ENCODE results near the gene AGPAT2. TPM values are rescaled to one million over a fixed set of nuclear protein-coding genes. Genes with fewer than 3 reads are reported as not detected.

The AGPAT2 gene
- total RNA-seq, 1 donor from 2014 or later: 25.6 TPM

- H3K9me3 Mint-ChIP-seq: no peaks in the 10 kb centered on the region
- intact Hi-C loops (cut with micrococcal nuclease): loop anchor here (10.0 kb wide), 1 partner anchor 86 kb away; the partner anchor contains the start of gene NOTCH1
- H3K4me1 Mint-ChIP-seq: peaks cover 2% of the 10 kb centered on the region
- no peak for DNase-seq
- no peak overlapping the region for H3K27ac Mint-ChIP-seq
- H3K4me3 Mint-ChIP-seq: no peak overlapping the region
- no peaks in the 10 kb centered on the region for H3K36me3 Mint-ChIP-seq (ENCODE audit: low read depth)
- H3K27me3 Mint-ChIP-seq: peaks cover 6% of the 10 kb centered on the region
Measured at GRCh38 chr9:136630662-136630992, 56.6 kb downstream of the AGPAT2 start.

DNA sequence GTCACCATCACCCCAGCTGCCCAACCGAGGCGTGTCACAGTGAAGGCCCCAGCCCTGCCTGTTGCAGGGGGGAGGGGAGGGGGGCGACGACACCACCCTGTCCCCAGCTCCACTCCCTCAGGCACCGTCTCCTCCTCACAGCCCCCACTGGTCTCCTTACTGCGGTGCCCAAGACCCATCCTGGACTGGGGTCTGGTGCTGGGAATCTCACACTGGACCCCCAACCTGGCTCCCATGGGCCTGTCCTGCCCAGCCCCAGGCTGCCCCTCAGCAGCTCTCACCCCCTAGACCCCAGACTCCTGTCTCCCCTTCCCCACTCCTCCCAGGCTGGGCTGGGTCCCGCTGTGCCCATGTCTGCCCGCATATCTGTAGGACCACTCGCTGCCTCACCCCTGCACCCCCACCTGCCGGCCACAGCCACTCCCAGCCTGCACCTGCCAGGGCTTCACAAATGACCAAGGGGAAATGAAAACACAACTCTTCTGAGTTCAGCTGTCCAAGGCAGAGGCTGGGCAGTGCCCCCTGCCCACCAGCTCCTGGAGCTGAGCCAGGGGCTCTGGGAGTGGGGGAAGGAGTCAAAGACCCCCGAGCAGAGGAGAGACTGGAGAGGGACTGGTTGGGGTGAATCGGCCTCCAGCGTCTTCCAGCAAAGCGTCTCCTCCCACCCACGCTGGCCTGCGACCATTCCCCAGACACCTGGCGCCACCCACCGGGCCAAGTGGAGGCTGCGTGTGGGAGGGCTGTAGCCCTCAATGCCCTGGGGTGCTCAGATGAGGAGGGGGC is 57.2 kb downstream of the AGPAT2 start:
- H3K27ac Mint-ChIP-seq: no peak overlapping the region
- peaks cover 2% of the 10 kb centered on the region for H3K4me1 Mint-ChIP-seq
- intact Hi-C loops (cut with micrococcal nuclease): loop anchor here (10.0 kb wide), 1 partner anchor 85 kb away; the partner anchor contains the start of gene NOTCH1
- H3K36me3 Mint-ChIP-seq (ENCODE audit: low read depth): no peaks in the 10 kb centered on the region
- no peak overlapping the region for H3K4me3 Mint-ChIP-seq
- DNase-seq: peak; percentile 89
- H3K27me3 Mint-ChIP-seq: peaks cover 6% of the 10 kb centered on the region
- H3K9me3 Mint-ChIP-seq: no peaks in the 10 kb centered on the region

DNA sequence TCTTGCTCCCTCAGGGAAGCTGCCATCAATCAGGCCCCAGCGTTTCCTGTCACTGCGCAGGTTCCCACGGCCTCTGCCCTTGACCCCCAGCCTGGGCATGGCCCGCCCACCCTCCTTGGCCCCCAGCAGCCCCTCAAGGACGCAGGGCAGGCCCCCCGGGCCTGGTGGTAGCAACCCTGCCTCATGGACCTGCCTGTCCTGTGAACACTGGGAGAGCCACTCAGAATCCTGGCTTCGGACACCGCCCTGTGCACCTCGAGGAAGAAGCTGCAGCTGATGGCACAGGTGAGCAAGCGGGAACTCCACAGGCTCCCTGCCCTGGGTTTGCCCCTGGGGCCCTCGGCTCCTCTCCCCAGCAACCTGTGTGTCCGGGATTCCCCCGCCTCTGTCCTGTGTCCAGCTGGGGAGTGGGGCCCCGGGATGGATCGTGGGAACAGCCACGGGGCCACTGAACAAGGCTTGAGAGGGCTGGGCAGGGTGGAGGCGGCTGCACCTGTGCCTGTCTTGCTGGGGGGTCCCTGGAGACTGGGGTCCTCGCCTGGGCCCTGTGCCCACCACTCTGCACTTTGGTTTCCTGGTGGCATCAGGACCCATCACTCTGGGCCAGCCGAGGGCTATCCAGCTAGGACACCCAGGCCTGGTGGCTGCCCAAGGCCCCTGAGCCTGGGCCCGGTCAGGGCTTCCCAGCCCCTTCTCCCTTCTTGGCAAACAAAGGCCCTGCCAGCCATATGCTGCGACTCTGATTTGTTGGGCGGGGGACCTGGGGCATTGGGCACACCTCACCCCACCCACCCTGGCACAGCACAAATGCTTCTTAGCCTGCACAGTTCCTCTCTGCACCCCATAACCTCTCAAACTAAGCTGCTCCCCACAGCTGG is 58.0 kb downstream of the AGPAT2 start:
- Mint-ChIP-seq H3K4me1 (peaks cover 2% of the 10 kb centered on the region), H3K27me3 (peaks cover 6% of the 10 kb centered on the region), H3K27ac (no peak overlapping the region), H3K36me3 (ENCODE audit: low read depth) (no peaks in the 10 kb centered on the region), H3K4me3 (no peak overlapping the region), H3K9me3 (no peaks in the 10 kb centered on the region)
- DNase-seq: no peak
- intact Hi-C loops (cut with micrococcal nuclease): no loop called here

DNA sequence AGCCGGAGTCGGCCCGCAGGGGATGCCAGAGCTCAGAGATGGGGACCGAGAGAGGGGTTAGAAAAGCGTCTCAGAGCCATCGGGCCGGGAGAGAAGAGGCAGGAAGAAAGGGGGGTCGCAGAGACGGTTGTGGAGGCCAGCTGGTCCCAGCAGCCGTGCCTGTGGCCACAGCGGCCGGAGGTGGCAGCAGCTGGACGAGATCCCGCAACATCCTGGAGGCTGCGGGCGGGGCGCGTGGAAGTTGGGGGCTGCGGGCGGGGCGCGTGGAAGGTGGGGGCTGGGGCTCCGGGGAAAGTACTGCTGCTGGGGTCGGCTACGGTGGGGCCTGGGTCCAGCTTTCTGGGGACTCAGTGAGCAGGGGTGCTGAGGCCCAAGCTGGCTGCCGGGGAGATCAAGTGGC is 59.0 kb downstream of the AGPAT2 start:
- H3K27me3 Mint-ChIP-seq: peaks cover 6% of the 10 kb centered on the region
- H3K27ac Mint-ChIP-seq: no peak overlapping the region
- DNase-seq: no peak
- peaks cover 2% of the 10 kb centered on the region for H3K4me1 Mint-ChIP-seq
- no peaks in the 10 kb centered on the region for H3K36me3 Mint-ChIP-seq (ENCODE audit: low read depth)
- intact Hi-C loops (cut with micrococcal nuclease): no loop called here
- H3K9me3 Mint-ChIP-seq: no peaks in the 10 kb centered on the region
- H3K4me3 Mint-ChIP-seq: no peak overlapping the region

- Mint-ChIP-seq H3K4me1 (peaks cover 2% of the 10 kb centered on the region), H3K9me3 (no peaks in the 10 kb centered on the region), H3K4me3 (no peak overlapping the region), H3K27ac (no peak overlapping the region), H3K27me3 (peaks cover 6% of the 10 kb centered on the region), H3K36me3 (ENCODE audit: low read depth) (no peaks in the 10 kb centered on the region)
- no peak for DNase-seq
- intact Hi-C loops (cut with micrococcal nuclease): no loop called here
Measured at GRCh38 chr9:136627703-136628102, 59.6 kb downstream of the AGPAT2 start.

DNA sequence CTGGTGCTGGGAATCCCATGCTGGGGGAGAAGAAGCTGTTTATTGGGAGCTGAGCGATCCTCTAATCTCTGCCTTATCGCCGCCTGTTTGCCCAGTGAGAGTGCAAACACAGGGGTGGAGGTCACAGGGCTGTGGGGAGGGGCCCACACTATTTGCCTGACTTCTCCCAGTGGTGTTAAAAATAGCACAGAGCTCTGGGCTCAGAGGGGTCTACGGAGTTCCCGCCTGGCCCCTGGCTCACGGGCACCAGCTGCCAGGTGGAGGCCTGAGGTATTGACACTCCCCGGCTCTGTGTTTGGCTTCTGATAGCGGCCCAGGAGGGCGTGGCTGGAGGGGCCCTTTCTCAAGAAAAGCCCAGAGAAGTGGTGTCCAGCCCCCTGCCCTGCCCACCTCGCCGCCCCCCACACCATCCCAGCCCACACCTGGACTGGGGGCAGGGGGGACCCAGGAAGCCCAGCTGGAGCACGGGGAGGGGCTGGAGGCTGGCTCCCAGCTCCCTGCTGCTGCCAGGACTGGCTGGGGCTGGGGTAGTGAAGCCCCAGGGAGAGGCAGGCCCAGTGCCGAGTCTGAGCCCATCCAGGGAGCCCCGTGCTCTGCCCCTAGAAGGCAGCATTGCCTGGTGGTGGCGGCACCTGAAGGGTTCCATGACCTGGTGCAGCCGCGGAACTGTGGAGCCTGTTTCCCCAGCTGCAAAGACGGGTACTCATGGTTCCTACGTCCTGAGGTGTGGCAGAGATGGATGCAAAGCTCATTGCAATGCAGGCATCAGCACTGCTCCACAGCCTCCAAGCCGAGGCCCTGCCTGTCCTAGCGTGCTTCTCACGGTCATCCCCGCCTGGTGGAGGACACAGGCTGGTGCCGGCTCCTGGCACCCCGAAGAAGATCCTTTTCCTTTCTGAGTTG is 60.3 kb downstream of the AGPAT2 start:
- no peak overlapping the region for H3K4me3 Mint-ChIP-seq
- DNase-seq: no peak
- no peaks in the 10 kb centered on the region for H3K36me3 Mint-ChIP-seq (ENCODE audit: low read depth)
- peaks cover 6% of the 10 kb centered on the region for H3K27me3 Mint-ChIP-seq
- H3K4me1 Mint-ChIP-seq: peaks cover 2% of the 10 kb centered on the region
- intact Hi-C loops (cut with micrococcal nuclease): no loop called here
- no peak overlapping the region for H3K27ac Mint-ChIP-seq
- no peaks in the 10 kb centered on the region for H3K9me3 Mint-ChIP-seq

- H3K9me3 Mint-ChIP-seq: no peaks in the 10 kb centered on the region
- H3K4me3 Mint-ChIP-seq: no peak overlapping the region
- peaks cover 6% of the 10 kb centered on the region for H3K27me3 Mint-ChIP-seq
- DNase-seq: no peak
- H3K36me3 Mint-ChIP-seq (ENCODE audit: low read depth): no peaks in the 10 kb centered on the region
- intact Hi-C loops (cut with micrococcal nuclease): no loop called here
- H3K27ac Mint-ChIP-seq: no peak overlapping the region
- peaks cover 2% of the 10 kb centered on the region for H3K4me1 Mint-ChIP-seq
Measured at GRCh38 chr9:136626066-136626725, 61.1 kb downstream of the AGPAT2 start.

DNA sequence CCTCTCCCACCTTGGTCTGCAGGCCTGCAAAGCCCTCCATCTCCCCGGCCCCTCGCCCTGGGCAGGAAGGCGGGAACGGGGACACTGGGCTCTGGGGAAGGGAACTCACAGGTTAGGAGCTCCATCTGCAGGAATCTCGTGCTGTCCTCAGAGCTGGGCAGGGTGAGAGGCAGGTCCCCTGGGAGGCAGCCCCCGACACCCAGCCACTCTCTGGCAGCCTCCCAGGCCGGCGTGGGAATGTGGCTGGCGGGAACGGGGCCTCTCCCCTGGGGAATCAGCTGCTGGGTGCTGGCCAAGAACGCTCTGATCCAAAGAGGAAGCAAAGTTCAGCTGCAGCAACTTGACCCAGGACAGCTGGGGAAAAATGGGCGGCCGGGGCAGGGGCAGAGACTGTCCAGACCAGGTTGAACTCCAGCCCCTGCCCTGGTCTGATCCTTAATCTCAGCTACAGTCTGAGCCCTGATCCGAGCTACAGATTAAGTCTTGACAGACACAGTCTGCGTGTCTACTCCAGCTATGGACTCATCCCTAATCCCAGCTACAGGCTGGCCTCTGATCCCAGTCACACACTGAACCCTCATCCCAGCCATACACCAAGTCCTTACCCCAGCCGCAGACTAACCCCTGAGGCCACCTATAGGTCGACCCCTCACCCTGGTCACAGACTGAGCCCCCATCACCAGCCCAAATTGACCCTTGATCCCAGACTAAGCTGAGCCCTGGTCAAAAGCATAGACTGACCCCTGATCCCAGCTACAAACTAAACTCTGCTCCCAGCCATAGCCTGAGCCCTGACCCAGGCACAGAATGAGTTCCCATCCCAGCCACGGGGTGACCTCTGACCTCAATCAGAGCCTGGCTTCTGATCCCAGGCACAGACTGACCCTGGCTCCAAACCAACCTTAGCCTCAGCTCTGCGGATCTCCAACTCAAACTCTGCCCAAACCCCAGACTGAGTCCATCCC is 61.9 kb downstream of the AGPAT2 start:
- H3K27me3 Mint-ChIP-seq: peaks cover 6% of the 10 kb centered on the region
- no peaks in the 10 kb centered on the region for H3K36me3 Mint-ChIP-seq (ENCODE audit: low read depth)
- peaks cover 2% of the 10 kb centered on the region for H3K4me1 Mint-ChIP-seq
- H3K4me3 Mint-ChIP-seq: no peak overlapping the region
- H3K27ac Mint-ChIP-seq: no peak overlapping the region
- DNase-seq: no peak
- intact Hi-C loops (cut with micrococcal nuclease): no loop called here
- no peaks in the 10 kb centered on the region for H3K9me3 Mint-ChIP-seq

DNA sequence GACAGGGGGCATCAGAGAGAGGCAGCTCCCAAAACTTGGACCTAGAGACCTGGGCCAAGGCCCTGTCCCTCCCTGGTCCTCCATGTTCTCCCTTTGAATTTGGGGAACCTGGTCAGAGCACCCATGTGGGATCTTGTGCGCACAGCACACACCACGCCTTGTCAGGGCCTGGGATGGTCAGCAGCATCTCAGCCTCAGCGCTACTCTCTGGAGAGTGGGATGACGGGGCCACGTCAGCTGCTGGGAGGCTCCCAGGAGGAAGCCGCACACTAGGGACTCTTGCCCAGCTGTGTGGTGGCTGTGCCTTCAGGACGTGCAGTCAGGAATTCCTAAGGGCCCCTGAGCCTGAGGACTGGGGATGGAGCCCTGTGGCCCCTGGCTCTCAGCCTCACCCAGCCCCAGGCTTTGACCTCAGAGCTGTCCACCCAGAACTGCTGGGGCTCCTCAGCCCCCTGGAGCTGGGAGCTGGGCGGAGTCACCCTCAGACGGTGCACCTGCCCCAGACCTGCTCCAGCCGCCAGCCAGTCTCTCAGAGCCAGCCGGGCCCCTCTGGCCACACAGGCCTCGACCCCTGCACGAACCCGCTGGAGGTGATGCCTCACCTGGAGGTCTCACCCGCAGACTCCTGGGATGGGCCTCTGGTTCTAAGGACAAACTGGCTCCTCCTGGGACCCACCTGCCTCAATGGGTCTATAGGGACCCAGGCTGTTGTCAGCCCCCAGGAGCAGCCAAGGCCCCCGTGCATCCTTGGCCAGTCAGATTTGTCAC is 62.9 kb downstream of the AGPAT2 start:
- H3K36me3 Mint-ChIP-seq (ENCODE audit: low read depth): no peaks in the 10 kb centered on the region
- H3K9me3 Mint-ChIP-seq: no peaks in the 10 kb centered on the region
- intact Hi-C loops (cut with micrococcal nuclease): no loop called here
- H3K4me3 Mint-ChIP-seq: no peak overlapping the region
- no peak for DNase-seq
- no peaks in the 10 kb centered on the region for H3K4me1 Mint-ChIP-seq
- no peak overlapping the region for H3K27ac Mint-ChIP-seq
- peaks cover 4% of the 10 kb centered on the region for H3K27me3 Mint-ChIP-seq

DNA sequence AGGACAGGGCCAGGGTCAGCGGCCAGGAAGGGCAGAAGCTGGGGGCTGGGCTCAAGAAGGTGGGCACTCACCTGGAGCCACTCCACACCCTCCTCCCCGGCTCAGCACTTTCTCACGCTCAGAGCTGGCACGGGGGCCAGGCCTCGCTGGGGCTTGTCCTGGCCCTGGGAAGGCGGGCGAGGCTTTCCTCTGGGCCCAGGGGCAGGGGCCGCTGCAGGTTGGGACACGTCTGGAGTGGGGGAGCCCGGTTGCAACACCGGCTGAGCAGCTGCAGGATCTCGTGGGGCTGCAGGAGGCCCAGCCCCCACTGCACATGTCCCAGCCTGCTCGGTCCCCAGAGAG is 63.4 kb downstream of the AGPAT2 start:
- H3K4me1 Mint-ChIP-seq: no peaks in the 10 kb centered on the region
- peaks cover 4% of the 10 kb centered on the region for H3K27me3 Mint-ChIP-seq
- intact Hi-C loops (cut with micrococcal nuclease): no loop called here
- H3K36me3 Mint-ChIP-seq (ENCODE audit: low read depth): no peaks in the 10 kb centered on the region
- no peaks in the 10 kb centered on the region for H3K9me3 Mint-ChIP-seq
- H3K4me3 Mint-ChIP-seq: no peak overlapping the region
- no peak overlapping the region for H3K27ac Mint-ChIP-seq
- no peak for DNase-seq
